ENCODE measurements around the gene PRAF2. TPM values are rescaled to one million over a fixed set of nuclear protein-coding genes. Genes with fewer than 3 reads are reported as not detected.

PRAF2 gene
- total and polyA plus RNA-seq, 2 of the 13 experiments (the other 11 are each of a cell fraction or from before 2014, with no cell fraction given) = 0.33 to 2.6 TPM

- 0 out of 2 replicates have a peak, but pooled peaks have one; percentile 22 for TF ChIP-seq ZNF609 (CRISPR knock-in tag; IDR thresholded peaks at IDR 0.05; ENCODE audit: borderline replicate concordance)
- TF ChIP-seq RNF219 (CRISPR knock-in tag; IDR thresholded peaks at IDR 0.05) = no peak
- TF ChIP-seq MTA3 (CRISPR knock-in tag; IDR thresholded peaks at IDR 0.05) = no peak
- 0 out of 2 replicates have a peak, but pooled peaks have one; percentile 45 for TF ChIP-seq ZMAT3 (CRISPR knock-in tag; conservative IDR thresholded peaks at IDR 0.05)
- 0 out of 2 replicates have a peak, but pooled peaks have one; percentile 44 for TF ChIP-seq ARNT2 (CRISPR knock-in tag; IDR thresholded peaks at IDR 0.05; ENCODE audit: low read depth)
- no peak for TF ChIP-seq IKZF5 (CRISPR knock-in tag; IDR thresholded peaks at IDR 0.05)
- TF ChIP-seq ZNF281 (CRISPR knock-in tag; IDR thresholded peaks at IDR 0.05; ENCODE audit: borderline replicate concordance) = no peak
- no peak for TF ChIP-seq ZNF234 (CRISPR knock-in tag; conservative IDR thresholded peaks at IDR 0.05)
- peak; percentile 81 for TF ChIP-seq RBFOX2 (IDR thresholded peaks at IDR 0.05; ENCODE audit: low read depth, low read length)
- TF ChIP-seq MAX (IDR thresholded peaks at IDR 0.05) = peak; percentile 81
- TF ChIP-seq MEIS2 (CRISPR knock-in tag; IDR thresholded peaks at IDR 0.05) = 0 out of 2 replicates have a peak, but pooled peaks have one; percentile 23
- TF ChIP-seq NR2F2 (IDR thresholded peaks at IDR 0.05; ENCODE audit: borderline replicate concordance, low read depth) = peak; percentile 60; the same call in 1 of the 2 replicates
Measured at GRCh38 chrX:49053223-49054072, 20.4 kb downstream of the PRAF2 start (continued).
